HG03439 (cell line): ENCODE measurements around the gene SOX14.

Experiments used
- ATAC-seq: cut with Tn5 transposase; IDR thresholded peaks from one replicate; pipeline ENCODE4 v1.9.1; 2021; ENCODE audit warnings: mild to moderate bottlenecking, moderate library complexity; ENCODE audit not compliant: unreplicated experiment

The SOX14 gene

DNA sequence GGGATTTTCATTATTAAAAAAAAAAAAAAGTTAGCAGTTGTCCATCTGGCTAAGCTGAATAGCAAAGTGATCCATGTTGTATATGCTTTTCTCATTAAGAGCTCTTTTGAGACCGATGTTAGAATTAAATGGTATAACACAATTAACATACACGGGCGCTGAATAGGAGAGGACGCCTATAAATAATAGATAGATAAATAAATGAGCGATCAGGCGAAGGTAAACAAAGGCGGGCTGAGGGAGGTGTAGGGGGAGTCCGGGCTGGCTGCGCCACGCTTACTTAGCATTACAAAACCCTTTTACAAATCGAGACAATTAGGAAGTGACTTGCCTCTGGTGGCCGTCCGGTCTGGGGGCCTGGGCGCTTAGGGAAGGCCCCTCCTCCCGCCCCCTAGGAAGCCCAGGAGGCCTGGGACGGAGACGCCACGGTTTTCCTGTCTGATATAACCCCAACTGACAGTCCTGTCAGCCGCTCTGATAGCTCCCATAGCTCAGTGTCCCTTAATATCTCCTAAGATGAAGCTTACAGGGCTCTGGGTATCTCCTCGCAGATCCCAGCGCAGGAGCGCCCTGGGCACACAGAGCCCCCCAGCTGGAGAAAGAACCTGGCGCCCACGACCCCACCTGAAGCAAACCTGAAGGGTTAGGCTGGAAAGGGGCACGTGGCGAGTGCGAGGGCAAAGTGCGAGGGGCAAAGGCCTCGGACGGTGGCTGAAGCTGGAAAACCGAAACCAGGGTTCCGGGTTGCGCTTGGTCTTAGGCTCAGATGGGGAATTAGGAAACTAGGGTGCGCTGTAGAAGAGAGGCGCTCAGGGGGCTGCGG, 3.6 kb downstream of the SOX14 start:
- ATAC-seq, result no peak

DNA sequence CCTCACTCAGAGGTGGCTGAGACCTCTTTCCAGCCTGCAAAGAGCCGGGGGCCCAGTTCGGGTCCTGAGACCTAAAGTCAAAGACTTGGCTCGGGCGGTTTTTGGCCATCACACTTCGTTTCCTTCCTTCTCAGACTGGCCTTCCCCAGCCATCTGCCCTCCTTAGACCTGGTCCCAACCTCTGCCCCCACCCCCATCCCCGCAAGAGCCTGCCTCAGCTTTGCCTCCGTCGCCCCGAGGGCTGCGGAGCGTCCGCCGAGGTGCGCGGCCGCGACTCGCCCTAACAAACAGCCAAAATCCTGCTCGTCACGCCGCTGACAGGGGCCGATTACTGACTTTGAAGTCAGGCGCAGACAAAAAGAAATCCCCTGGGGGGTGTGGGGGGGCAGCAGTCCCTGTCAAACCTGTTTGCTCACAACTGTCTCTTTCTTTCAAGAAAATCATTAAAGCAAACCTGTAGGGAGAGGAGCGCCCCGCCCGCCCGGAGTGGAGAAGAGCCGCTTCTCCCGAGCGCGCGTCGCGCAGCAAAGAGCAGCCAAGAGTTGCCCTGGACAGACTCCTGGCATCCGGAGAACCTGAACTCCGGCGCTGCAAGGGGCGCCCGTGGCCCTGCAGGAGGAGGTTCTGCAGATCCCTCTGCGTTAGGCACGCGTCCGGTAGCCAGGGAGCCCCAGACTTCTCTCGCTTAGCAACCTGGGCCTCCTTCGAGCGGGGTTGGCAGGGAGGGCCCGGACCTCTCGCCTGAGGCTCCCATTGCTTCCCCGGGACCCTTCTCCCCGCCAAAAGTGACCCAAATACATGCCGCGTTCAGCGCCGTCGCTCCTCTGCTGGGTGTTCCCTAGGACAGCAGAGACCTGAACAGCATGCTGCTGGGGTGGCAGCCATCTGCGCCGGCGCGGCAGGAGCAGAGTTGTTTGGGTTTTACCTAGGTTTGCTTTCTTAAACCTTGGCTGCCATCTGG, 4.5 kb downstream of the SOX14 start:
- ATAC-seq, result no peak

GRCh38 chr3:137769322-137770065, 5.4 kb downstream of the SOX14 start:
- no peak for ATAC-seq

DNA sequence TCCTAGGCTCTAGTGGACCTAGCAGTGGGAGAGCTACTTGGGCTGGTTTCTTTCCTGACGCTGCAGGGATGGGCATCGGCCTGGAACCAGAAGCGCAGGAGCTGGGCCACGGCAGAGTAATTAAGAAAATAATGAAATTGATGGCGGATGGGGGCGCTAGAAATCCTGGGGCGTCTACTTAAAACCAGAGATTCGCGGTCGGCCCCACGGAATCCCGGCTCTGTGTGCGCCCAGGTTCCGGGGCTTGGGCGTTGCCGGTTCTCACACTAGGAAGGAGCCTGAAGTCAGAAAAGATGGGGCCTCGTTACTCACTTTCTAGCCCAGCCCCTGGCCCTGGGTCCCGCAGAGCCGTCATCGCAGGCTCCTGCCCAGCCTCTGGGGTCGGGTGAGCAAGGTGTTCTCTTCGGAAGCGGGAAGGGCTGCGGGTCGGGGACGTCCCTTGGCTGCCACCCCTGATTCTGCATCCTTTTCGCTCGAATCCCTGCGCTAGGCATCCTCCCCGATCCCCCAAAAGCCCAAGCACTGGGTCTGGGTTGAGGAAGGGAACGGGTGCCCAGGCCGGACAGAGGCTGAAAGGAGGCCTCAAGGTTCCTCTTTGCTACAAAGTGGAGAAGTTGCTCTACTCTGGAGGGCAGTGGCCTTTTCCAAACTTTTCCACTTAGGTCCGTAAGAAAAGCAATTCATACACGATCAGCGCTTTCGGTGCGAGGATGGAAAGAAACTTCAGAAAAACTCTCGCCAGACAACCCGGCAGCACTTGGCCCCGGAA, 6.1 kb downstream of the SOX14 start:
- ATAC-seq, result no peak

DNA sequence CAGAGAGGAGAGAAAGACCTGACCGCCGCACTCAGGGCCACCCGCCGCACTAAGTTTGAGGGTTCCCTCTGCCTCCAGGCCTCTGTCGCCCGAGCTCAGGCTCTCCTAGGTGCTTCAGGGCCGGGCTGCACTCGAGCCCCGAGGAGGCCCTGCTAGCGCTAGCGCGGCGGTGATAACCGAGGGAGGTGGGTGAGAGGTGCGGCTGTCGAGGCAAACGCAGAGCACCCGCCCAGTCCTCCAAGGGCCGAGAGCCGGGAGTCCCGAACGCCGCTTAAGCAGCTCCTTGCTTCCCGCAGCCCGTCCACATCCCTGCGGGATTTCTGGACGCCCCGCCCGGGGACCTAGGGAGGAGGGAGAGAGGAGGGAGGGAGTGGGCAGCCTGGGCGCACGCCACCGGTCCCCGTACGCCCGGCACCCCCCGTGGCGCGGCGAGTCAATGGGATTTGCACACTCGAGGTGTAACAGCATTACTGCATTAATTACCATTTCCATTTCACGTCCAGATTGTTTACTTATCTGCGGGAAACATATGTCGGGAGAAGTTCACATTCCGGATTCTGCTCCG, 6.8 kb downstream of the SOX14 start:
- ATAC-seq, result no peak

GRCh38 chr3:137771401-137772213, 7.5 kb downstream of the SOX14 start:
- no peak for ATAC-seq

DNA sequence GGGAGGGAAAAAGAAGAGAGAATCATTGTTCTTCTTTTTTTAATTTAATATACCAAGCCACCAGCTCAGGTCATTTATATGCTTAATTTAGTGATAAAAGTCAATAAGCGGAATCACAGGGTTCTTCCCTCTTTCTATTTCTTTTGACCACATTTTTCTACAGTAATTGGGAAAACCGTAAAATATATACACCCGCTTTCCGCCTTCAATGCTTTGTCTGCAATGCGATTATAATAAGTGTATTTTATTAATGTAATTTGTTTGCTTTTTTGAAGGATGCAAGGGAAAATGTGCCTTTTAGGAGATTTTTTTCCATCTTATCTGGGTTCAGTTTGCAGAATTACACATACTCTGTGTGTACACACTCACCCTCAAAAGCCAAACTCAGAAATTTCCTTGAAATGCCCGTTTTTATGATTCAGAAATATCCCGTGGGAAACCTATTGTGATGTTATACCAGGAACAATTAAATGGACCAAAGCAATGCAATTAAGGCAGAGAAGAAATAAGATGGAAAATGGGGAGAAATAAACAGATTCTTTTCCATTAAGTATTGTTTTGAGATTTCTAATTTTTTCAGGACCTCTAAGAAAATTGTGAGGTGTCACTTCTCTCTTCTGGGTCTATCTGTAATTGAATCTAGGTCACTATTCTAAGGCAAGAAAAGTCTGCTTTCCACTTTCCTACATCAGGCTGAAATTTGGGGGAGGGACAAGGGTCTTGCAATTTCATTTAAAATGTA, 8.3 kb downstream of the SOX14 start:
- ATAC-seq, result no peak

GRCh38 chr3:137778941-137779340, 14.8 kb downstream of the SOX14 start:
- no peak for ATAC-seq

DNA sequence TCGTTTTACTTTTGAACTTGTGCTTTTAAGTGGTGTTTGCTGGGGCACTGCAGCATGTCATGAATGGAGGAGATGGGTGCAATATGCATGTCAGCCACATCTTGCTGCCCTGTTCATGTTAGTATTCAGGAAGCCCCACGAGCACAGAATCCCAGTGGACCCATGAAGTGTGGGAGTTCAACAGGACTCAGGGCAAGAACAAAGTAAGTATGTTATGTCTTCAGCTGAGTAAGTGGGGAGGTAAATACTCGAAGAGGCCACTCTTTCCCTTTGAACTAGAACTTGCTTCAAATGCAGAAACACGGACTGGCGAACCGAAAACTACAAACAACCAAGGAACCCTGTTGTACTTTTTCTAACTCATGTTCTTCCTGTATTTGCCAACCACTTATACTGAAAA, 23.4 kb downstream of the SOX14 start:
- ATAC-seq, result no peak

GRCh38 chr3:137789236-137789635, 25.1 kb downstream of the SOX14 start:
- no peak for ATAC-seq

GRCh38 chr3:137792626-137793271, 28.6 kb downstream of the SOX14 start:
- no peak for ATAC-seq

DNA sequence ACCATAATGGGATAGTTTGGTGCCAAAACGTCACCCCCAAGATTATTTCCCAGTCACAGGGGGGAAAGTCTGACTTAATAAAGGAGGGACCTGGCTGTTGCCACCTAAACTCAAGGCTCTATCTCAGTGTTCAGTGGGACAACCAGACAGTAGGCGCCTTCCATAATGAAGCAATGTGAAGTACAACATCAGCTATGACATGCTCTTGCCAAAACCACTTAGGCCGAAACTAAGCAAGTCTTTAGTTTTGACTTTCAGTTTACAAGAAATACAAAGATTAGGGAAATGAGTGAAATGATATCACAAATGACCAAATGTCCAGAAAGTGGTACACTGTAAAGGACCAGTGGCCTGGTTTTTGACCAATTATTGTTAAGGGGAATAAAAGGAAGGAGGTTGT, 32.9 kb downstream of the SOX14 start:
- ATAC-seq, result no peak

DNA sequence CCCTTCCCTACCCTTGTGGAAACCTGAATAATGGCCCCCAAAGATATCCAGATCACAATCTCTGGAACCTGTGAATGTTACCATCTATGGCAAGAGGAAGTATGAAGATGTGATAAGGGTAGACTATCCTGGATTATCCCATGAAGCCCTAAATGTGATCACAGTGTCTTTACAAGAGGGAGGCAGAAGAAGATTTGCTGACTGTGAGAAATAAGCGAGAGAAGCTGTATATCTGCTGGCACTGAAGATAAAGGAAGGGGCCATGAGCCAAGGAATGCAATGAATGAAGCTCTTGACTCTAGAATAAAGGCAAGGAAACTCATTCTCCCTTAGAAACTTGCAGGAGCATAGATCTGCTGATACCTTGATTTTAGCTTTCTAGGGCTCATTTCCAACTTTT, 39.1 kb downstream of the SOX14 start:
- no peak for ATAC-seq

DNA sequence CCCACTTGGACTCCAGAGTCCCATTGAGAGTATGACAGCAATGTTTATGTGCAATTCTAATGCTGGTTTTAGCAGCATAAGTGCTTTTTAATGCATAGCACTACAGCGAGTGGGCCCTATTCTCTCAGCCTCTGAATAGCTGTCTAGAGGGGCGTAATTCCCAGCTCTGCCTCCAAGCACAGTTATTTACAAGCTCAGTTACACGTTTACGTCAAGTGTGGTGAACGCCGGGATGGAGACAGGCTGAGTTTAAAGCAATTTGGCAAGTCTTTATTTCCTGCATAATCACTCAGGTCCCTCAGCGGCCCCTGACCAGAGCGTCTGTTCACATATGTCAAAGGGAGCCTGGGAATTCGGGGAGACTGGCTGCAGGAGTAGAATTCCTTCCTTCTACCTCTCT, 43.9 kb downstream of the SOX14 start:
- ATAC-seq, result no peak

DNA sequence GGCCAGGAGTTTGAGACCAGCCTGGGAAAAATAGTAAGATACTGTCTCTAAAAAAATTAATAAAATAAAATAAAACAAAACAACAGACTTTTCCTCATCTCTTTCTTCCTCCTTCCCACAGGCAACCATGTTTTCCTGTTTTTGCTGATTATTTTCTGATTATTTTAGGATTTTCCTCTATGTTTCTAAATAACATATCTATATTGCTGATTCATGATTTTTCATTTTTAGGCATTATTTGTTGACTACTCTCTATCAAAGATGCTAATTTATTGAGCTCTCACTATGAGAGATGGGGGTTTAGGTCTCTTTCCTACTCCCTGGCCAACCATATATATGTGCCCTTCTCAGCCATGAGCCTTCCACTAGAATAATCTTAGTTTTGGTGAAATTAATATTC, 45.4 kb downstream of the SOX14 start:
- ATAC-seq, result no peak

GRCh38 chr3:137812023-137812422, 47.9 kb downstream of the SOX14 start:
- ATAC-seq, result no peak

GRCh38 chr3:137815251-137815650, 51.1 kb downstream of the SOX14 start:
- no peak for ATAC-seq
